DMS79 (cell line): Measurements from ENCODE around the gene FAM186B.

Source experiments
- DNase-seq: peaks from one replicate; lab custom pipeline; 2025; lab: John Stamatoyannopoulos, UW

Gene FAM186B

GRCh38 chr12:49609875-49610154 is 4.4 kb upstream of the FAM186B start:
- no peak for DNase-seq

- DNase-seq: no peak
Observed at GRCh38 chr12:49609059-49609874, 3.8 kb upstream of the FAM186B start.

GRCh38 chr12:49604856-49605255 is 583 bp downstream of the FAM186B start:
- DNase-seq: no peak

- DNase-seq: no peak
Observed at GRCh38 chr12:49603721-49604120, 1.7 kb downstream of the FAM186B start.

- DNase-seq: no peak
Observed at GRCh38 chr12:49599961-49600360, 5.5 kb downstream of the FAM186B start.

GRCh38 chr12:49598527-49598926 is 6.9 kb downstream of the FAM186B start:
- DNase-seq: no peak

- peak; percentile 45 for DNase-seq
Observed at GRCh38 chr12:49588721-49589516, 16.5 kb downstream of the FAM186B start.

- no peak for DNase-seq
Observed at GRCh38 chr12:49588281-49588680, 17.2 kb downstream of the FAM186B start.

GRCh38 chr12:49587174-49587908 is 18.1 kb downstream of the FAM186B start:
- DNase-seq: no peak

- no peak for DNase-seq
Observed at GRCh38 chr12:49585477-49586459, 19.7 kb downstream of the FAM186B start.

GRCh38 chr12:49584591-49584990 is 20.8 kb downstream of the FAM186B start:
- DNase-seq: no peak

GRCh38 chr12:49583366-49584094 is 21.9 kb downstream of the FAM186B start:
- DNase-seq: no peak

GRCh38 chr12:49582850-49583249 is 22.6 kb downstream of the FAM186B start:
- DNase-seq: no peak

GRCh38 chr12:49582201-49582600 is 23.2 kb downstream of the FAM186B start:
- DNase-seq: no peak

GRCh38 chr12:49580572-49581535 is 24.6 kb downstream of the FAM186B start:
- peak; percentile 76 for DNase-seq

GRCh38 chr12:49578471-49579112 is 26.8 kb downstream of the FAM186B start:
- DNase-seq: no peak

GRCh38 chr12:49577589-49578315 is 27.7 kb downstream of the FAM186B start:
- DNase-seq: no peak

GRCh38 chr12:49568442-49569162 is 36.8 kb downstream of the FAM186B start:
- no peak for DNase-seq
